Neural progenitor cell (in vitro differentiated cells): ENCODE results near the gene KCTD15. TPM values are rescaled to one million over a fixed set of nuclear protein-coding genes. Genes with fewer than 3 reads are reported as not detected.

Experiments
- DNase-seq: peaks from one replicate; pipeline ENCODE4 v3.0.0-alpha.2; 2016; ENCODE audit warnings: low spot score
- H2AFZ ChIP-seq: fragments of 200-600 bp; sonication (generic); replicated peaks from 2 replicates; pipeline ENCODE4 v1.6.1; 2016; ENCODE audit warnings: antibody characterized with exemption
- H3F3A ChIP-seq: fragments of 200-600 bp; sonication (generic); 2 replicates; pipeline ENCODE4 v1.6.1; 2016; ENCODE audit warnings: antibody characterized with exemption, low read depth
- H3K27ac ChIP-seq: fragments of 200-600 bp; sonication (generic); 2 replicates; pipeline ENCODE4 v1.5.1; 2016; ENCODE audit warnings: mild to moderate bottlenecking
- H3K27me3 ChIP-seq: fragments of 200-600 bp; sonication (generic); 2 replicates; pipeline ENCODE4 v1.6.1; 2016; ENCODE audit warnings: mild to moderate bottlenecking, moderate library complexity
- H3K36me3 ChIP-seq: fragments of 200-600 bp; sonication (generic); 2 replicates; pipeline ENCODE4 v1.5.1; 2016
- H3K4me1 ChIP-seq: fragments of 200-600 bp; sonication (generic); 2 replicates; pipeline ENCODE4 v1.6.1; 2016; ENCODE audit warnings: mixed run types
- H3K4me2 ChIP-seq: fragments of 200-600 bp; sonication (generic); 2 replicates; pipeline ENCODE4 v1.6.1; 2016
- H3K4me3 ChIP-seq: fragments of 200-600 bp; sonication (generic); 2 replicates; pipeline ENCODE4 v1.5.1; 2016
- H3K79me2 ChIP-seq: fragments of 200-600 bp; sonication (generic); 2 replicates; pipeline ENCODE4 v1.6.1; 2016; ENCODE audit warnings: low read depth
- H3K9ac ChIP-seq: fragments of 200-600 bp; sonication (generic); 2 replicates; pipeline ENCODE4 v1.6.1; 2016
- H3K9me3 ChIP-seq: fragments of 200-600 bp; sonication (generic); 2 replicates; pipeline ENCODE4 v1.5.1; 2016; ENCODE audit warnings: low read depth
- H4K20me1 ChIP-seq: fragments of 200-600 bp; sonication (generic); 2 replicates; pipeline ENCODE4 v1.6.1; 2016; ENCODE audit warnings: low read depth
- H3K27ac Mint-ChIP-seq: 3 replicates; pipeline ENCODE4 v1.8.0; 2021; ENCODE audit warnings: mixed read lengths
- H3K27me3 Mint-ChIP-seq: 2 replicates; pipeline ENCODE4 v1.8.0; 2022; ENCODE audit warnings: low read depth, mild to moderate bottlenecking, inconsistent platforms, moderate library complexity, mixed read lengths; ENCODE audit not compliant: insufficient read depth
- H3K36me3 Mint-ChIP-seq: 3 replicates; pipeline ENCODE4 v1.8.0; 2021; ENCODE audit warnings: mixed read lengths
- H3K4me1 Mint-ChIP-seq: 3 replicates; pipeline ENCODE4 v1.8.0; 2021; ENCODE audit warnings: mixed read lengths
- H3K4me3 Mint-ChIP-seq: 3 replicates; pipeline ENCODE4 v1.8.0; 2021; ENCODE audit warnings: mild to moderate bottlenecking, moderate library complexity, mixed read lengths
- H3K9me3 Mint-ChIP-seq: 3 replicates; pipeline ENCODE4 v1.8.0; 2020; ENCODE audit warnings: mixed read lengths
- EZH2 ChIP-seq: fragments of 200-600 bp; sonication (generic); IDR thresholded peaks from 2 replicates; pipeline ENCODE4 v1.6.1; 2017; ENCODE audit warnings: antibody characterized with exemption, mild to moderate bottlenecking, moderate library complexity
- EZH2phosphoT487 ChIP-seq: fragments of 200-600 bp; sonication (generic); IDR thresholded peaks from 2 replicates; pipeline ENCODE4 v1.6.1; 2017; ENCODE audit warnings: antibody characterized with exemption
- total RNA-seq: library from RNA; depleted of rRNA; stranded (reverse); fragments of >200 nt; gene quantifications from 2 replicates; pipeline ENCODE4 v1.2.3, GENCODE V29; 2015; ENCODE audit warnings: low replicate concordance
- TF ChIP-seq, protein P1 (sequence below): fragments of 200-600 bp; sonication (generic); IDR thresholded peaks from 2 replicates; pipeline ENCODE4 v1.5.1; 2017; ENCODE audit warnings: antibody characterized with exemption, mild to moderate bottlenecking

The KCTD15 gene
- total RNA-seq, 1 donor from 2014 or later = 26.4 TPM

DNA sequence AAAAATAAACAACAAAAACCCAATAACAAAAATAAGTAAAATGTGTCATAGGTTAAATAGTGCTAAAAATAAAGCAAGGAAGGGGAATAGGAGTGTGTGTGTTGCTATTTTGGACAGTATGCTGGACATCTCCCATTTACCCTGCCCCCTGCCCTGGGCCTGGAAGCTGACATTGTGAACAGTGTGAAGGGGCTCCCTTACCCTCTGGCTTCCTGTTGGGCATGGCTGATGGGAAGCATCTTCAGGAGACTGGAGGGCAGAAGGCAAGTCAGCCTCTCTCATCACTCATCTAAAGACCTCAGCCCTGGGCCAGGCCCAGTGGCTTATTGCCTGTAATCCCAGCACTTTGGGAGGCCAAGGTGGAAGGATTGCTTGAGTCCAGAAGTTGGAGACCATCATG lies 26.7 kb downstream of the KCTD15 start:
- H3K4me1 ChIP-seq = peaks cover 11% of the 10 kb centered on the region
- TF ChIP-seq, protein P1, sequence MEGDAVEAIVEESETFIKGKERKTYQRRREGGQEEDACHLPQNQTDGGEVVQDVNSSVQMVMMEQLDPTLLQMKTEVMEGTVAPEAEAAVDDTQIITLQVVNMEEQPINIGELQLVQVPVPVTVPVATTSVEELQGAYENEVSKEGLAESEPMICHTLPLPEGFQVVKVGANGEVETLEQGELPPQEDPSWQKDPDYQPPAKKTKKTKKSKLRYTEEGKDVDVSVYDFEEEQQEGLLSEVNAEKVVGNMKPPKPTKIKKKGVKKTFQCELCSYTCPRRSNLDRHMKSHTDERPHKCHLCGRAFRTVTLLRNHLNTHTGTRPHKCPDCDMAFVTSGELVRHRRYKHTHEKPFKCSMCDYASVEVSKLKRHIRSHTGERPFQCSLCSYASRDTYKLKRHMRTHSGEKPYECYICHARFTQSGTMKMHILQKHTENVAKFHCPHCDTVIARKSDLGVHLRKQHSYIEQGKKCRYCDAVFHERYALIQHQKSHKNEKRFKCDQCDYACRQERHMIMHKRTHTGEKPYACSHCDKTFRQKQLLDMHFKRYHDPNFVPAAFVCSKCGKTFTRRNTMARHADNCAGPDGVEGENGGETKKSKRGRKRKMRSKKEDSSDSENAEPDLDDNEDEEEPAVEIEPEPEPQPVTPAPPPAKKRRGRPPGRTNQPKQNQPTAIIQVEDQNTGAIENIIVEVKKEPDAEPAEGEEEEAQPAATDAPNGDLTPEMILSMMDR = no peak
- H3F3A ChIP-seq = peaks cover 15% of the 10 kb centered on the region
- no peak overlapping the region for H3K4me2 ChIP-seq
- no peaks in the 10 kb centered on the region for H3K36me3 ChIP-seq
- peaks cover 22% of the 10 kb centered on the region for H3K4me1 Mint-ChIP-seq
- no peaks in the 10 kb centered on the region for H3K79me2 ChIP-seq
- no peaks in the 10 kb centered on the region for H3K36me3 Mint-ChIP-seq
- no peak overlapping the region for H3K4me3 Mint-ChIP-seq
- H3K27me3 Mint-ChIP-seq = peaks cover 16% of the 10 kb centered on the region
- peaks cover 9% of the 10 kb centered on the region for H3K27me3 ChIP-seq
- H3K27ac Mint-ChIP-seq = no peak overlapping the region
- H3K27ac ChIP-seq = no peak overlapping the region
- DNase-seq = no peak
- no peak overlapping the region for H3K4me3 ChIP-seq
- H4K20me1 ChIP-seq = no peaks in the 10 kb centered on the region
- H3K9ac ChIP-seq = no peak overlapping the region
- H2AFZ ChIP-seq = no peak overlapping the region
- no peaks in the 10 kb centered on the region for H3K9me3 Mint-ChIP-seq
- no peaks in the 10 kb centered on the region for H3K9me3 ChIP-seq

DNA sequence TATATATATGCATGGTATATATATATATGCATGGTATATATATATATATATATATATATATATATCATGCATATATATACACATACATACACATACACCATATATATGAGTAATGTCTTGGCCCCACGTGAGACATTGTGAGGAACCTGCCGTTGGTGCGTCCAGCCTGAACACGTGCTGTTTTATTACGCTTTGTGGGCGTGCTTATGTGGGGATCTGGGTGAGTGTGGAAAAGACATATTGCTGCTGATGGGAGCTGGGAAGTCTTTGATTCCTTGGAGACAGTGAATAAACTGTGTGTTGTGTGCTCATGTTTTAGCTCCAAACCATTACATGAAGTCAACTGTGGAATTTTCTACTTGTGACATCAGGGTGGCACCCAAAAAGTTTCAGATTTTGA lies 28.9 kb downstream of the KCTD15 start:
- H3K4me3 ChIP-seq = no peak overlapping the region
- H3K27me3 ChIP-seq = peaks cover 6% of the 10 kb centered on the region
- no peaks in the 10 kb centered on the region for H3F3A ChIP-seq
- peaks cover 7% of the 10 kb centered on the region for H3K4me1 Mint-ChIP-seq
- no peak overlapping the region for H3K27ac Mint-ChIP-seq
- no peak overlapping the region for H2AFZ ChIP-seq
- H3K27ac ChIP-seq = no peak overlapping the region
- DNase-seq = no peak
- peaks cover 2% of the 10 kb centered on the region for H3K4me1 ChIP-seq
- peaks cover 13% of the 10 kb centered on the region for H3K27me3 Mint-ChIP-seq
- H3K9me3 ChIP-seq = no peaks in the 10 kb centered on the region
- no peaks in the 10 kb centered on the region for H3K9me3 Mint-ChIP-seq
- no peaks in the 10 kb centered on the region for H4K20me1 ChIP-seq
- H3K36me3 Mint-ChIP-seq = no peaks in the 10 kb centered on the region
- no peak overlapping the region for H3K4me2 ChIP-seq
- TF ChIP-seq EZH2 = no peak
- TF ChIP-seq, protein P1 = no peak
- no peak for TF ChIP-seq EZH2phosphoT487
- no peak overlapping the region for H3K9ac ChIP-seq
- no peaks in the 10 kb centered on the region for H3K79me2 ChIP-seq
- no peaks in the 10 kb centered on the region for H3K36me3 ChIP-seq
- no peak overlapping the region for H3K4me3 Mint-ChIP-seq

DNA sequence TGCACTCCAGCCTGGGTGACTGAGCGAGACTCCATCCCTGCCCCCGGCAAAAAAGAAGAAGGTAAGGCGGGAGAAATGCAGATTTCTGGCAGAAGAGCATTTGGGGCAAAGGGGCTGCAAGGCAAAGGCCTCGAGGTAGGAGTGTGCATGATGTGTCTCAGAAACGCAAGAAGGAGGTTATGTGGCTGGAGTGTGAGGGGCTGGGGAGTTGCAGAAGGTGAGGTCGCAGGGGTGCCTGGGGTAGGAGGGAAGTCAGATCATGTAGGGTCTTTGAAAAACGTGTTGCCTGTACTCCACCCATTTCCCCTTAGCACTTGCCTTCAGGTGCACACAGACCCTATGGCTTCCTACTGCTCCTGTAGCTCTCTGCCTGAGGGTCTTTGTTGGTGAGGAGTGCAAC lies 29.9 kb downstream of the KCTD15 start:
- H3K27me3 ChIP-seq = no peaks in the 10 kb centered on the region
- H2AFZ ChIP-seq = no peak overlapping the region

More for the DNA sequence above, 29.9 kb downstream of the KCTD15 start:
- H3K27ac Mint-ChIP-seq = no peak overlapping the region
- no peak for DNase-seq
- H3K4me3 ChIP-seq = no peak overlapping the region
- H3K4me1 ChIP-seq = no peaks in the 10 kb centered on the region
- H3K4me3 Mint-ChIP-seq = no peak overlapping the region
- H3K4me1 Mint-ChIP-seq = no peaks in the 10 kb centered on the region
- H3K9me3 Mint-ChIP-seq = no peaks in the 10 kb centered on the region
- H3F3A ChIP-seq = no peaks in the 10 kb centered on the region
- TF ChIP-seq, protein P1 = no peak
- no peak for TF ChIP-seq EZH2phosphoT487
- no peak for TF ChIP-seq EZH2
- no peaks in the 10 kb centered on the region for H4K20me1 ChIP-seq
- H3K27me3 Mint-ChIP-seq = peaks cover 12% of the 10 kb centered on the region
- H3K36me3 Mint-ChIP-seq = no peaks in the 10 kb centered on the region
- H3K36me3 ChIP-seq = no peaks in the 10 kb centered on the region
- H3K79me2 ChIP-seq = no peaks in the 10 kb centered on the region
- H3K27ac ChIP-seq = no peak overlapping the region
- no peak overlapping the region for H3K4me2 ChIP-seq
- no peaks in the 10 kb centered on the region for H3K9me3 ChIP-seq
- no peak overlapping the region for H3K9ac ChIP-seq
